HepG2 (cell line): ENCODE measurements around the gene MXRA7. TPM values are rescaled to one million over a fixed set of nuclear protein-coding genes. Genes with fewer than 3 reads are reported as not detected.
A peak's percentile ranks its signal among the peaks of the same experiment; 100 is the strongest.

Source experiments
- ATF7 ChIP-seq, 2 experiments: fragments of 450-650 bp in 1 of 2; sonication (generic) in 1 of 2; formaldehyde crosslinking in 1 of 2; IDR thresholded peaks; 2 replicates each; pipeline versions ENCODE4 v1.4.0 to v1.6.1; 2016 to 2020; ENCODE audit warnings: antibody characterized with exemption in 1 of 2, mild to moderate bottlenecking in 1 of 2, missing genetic modification reagents in 1 of 2
- ATM ChIP-seq: fragments of 450-650 bp; IDR thresholded peaks from 2 replicates; pipeline ENCODE4 v1.7.1; 2017; ENCODE audit warnings: mild to moderate bottlenecking, borderline replicate concordance
- CREBL2 ChIP-seq: sonication (generic); formaldehyde crosslinking; IDR thresholded peaks from 2 replicates; pipeline ENCODE4 v1.8.1; 2023; ENCODE audit warnings: missing genetic modification reagents, mild to moderate bottlenecking, borderline replicate concordance
- ETV6 ChIP-seq: sonication (generic); formaldehyde crosslinking; conservative IDR thresholded peaks from 2 replicates; pipeline ENCODE4 v1.4.0; 2020; ENCODE audit warnings: missing genetic modification reagents
- FOXP1 ChIP-seq, 2 experiments: fragments of 450-650 bp in 1 of 2; IDR thresholded peaks; 2 replicates each; pipeline ENCODE4 v1.6.1; 2017 to 2018; ENCODE audit warnings: antibody characterized with exemption in 1 of 2
- GPBP1L1 ChIP-seq: sonication (generic); formaldehyde crosslinking; IDR thresholded peaks from 2 replicates; pipeline ENCODE4 v1.5.0; 2020; ENCODE audit warnings: mild to moderate bottlenecking, missing genetic modification reagents
- GTF2F1 ChIP-seq: fragments of 150-350 bp; IDR thresholded peaks from 2 replicates; pipeline ENCODE4 v1.6.1; 2014; ENCODE audit warnings: low read length
- NCOA2 ChIP-seq: sonication (generic); formaldehyde crosslinking; IDR thresholded peaks from 2 replicates; pipeline ENCODE4 v1.8.0; 2022; ENCODE audit warnings: inconsistent platforms
- NR2F1 ChIP-seq, 2 experiments: fragments of 450-650 bp in 1 of 2; formaldehyde crosslinking in 1 of 2; IDR thresholded peaks; 2 replicates each; pipeline versions ENCODE4 v1.5.0 to v1.6.1; 2016 to 2020; ENCODE audit warnings: mild to moderate bottlenecking in 1 of 2, missing compliant biosample characterization in 1 of 2, missing genetic modification reagents in 1 of 2, moderate library complexity in 1 of 2
- NRL ChIP-seq: sonication (generic); formaldehyde crosslinking; IDR thresholded peaks from 2 replicates; pipeline ENCODE4 v1.5.0; 2020; ENCODE audit warnings: missing genetic modification reagents, mild to moderate bottlenecking, moderate library complexity, borderline replicate concordance
- PHB2 ChIP-seq: fragments of 450-650 bp; IDR thresholded peaks from 2 replicates; pipeline ENCODE4 v1.6.1; 2018; ENCODE audit not compliant: partially characterized antibody
- PLRG1 ChIP-seq: fragments of 450-650 bp; conservative IDR thresholded peaks from 2 replicates; pipeline ENCODE4 v1.6.1; 2016
- SAP130 ChIP-seq: IDR thresholded peaks from 2 replicates; pipeline ENCODE4 v1.6.1; 2016; ENCODE audit warnings: low read depth
- SIN3B ChIP-seq: fragments of 150-350 bp; IDR thresholded peaks from 2 replicates; pipeline ENCODE4 v1.6.1; 2014; ENCODE audit warnings: low read length
- TEAD3 ChIP-seq: optimal IDR thresholded peaks from 2 replicates; pipeline ENCODE3; 2016; ENCODE audit warnings: borderline replicate concordance
- ZBTB33 ChIP-seq: sonication (generic); formaldehyde crosslinking; IDR thresholded peaks from 2 replicates; pipeline ENCODE4 v1.4.0; 2020; ENCODE audit warnings: missing genetic modification reagents
- ZBTB37 ChIP-seq: sonication (generic); formaldehyde crosslinking; IDR thresholded peaks from 2 replicates; pipeline ENCODE4 v1.4.0; 2020; ENCODE audit warnings: mild to moderate bottlenecking, missing genetic modification reagents
- ZFP37 ChIP-seq: sonication (generic); formaldehyde crosslinking; IDR thresholded peaks from 2 replicates; pipeline ENCODE4 v1.4.0; 2020; ENCODE audit warnings: missing genetic modification reagents, borderline replicate concordance
- ZFP41 ChIP-seq: sonication (generic); formaldehyde crosslinking; IDR thresholded peaks from 2 replicates; pipeline ENCODE4 v1.4.0; 2020; ENCODE audit warnings: mild to moderate bottlenecking, missing genetic modification reagents, borderline replicate concordance
- ZNF18 ChIP-seq: sonication (generic); formaldehyde crosslinking; IDR thresholded peaks from 2 replicates; pipeline ENCODE4 v1.8.0; 2022; ENCODE audit warnings: mild to moderate bottlenecking, missing genetic modification reagents; ENCODE audit not compliant: insufficient replicate concordance
- ZNF253 ChIP-seq: sonication (generic); formaldehyde crosslinking; IDR thresholded peaks from 2 replicates; pipeline ENCODE4 v1.8.0; 2022; ENCODE audit warnings: mild to moderate bottlenecking, missing genetic modification reagents, borderline replicate concordance
- ZNF432 ChIP-seq: sonication (generic); formaldehyde crosslinking; IDR thresholded peaks from 2 replicates; pipeline ENCODE4 v1.5.0; 2020; ENCODE audit warnings: missing genetic modification reagents, mild to moderate bottlenecking, borderline replicate concordance
- ZNF44 ChIP-seq: sonication (generic); formaldehyde crosslinking; IDR thresholded peaks from 2 replicates; pipeline ENCODE4 v1.5.1; 2020; ENCODE audit warnings: mild to moderate bottlenecking, missing genetic modification reagents
- ZNF644 ChIP-seq: IDR thresholded peaks from 2 replicates; pipeline ENCODE4 v1.6.1; 2016; ENCODE audit warnings: low read depth
- ZNF878 ChIP-seq: sonication (generic); formaldehyde crosslinking; IDR thresholded peaks from 2 replicates; pipeline ENCODE4 v1.8.1; 2023; ENCODE audit warnings: mild to moderate bottlenecking, missing genetic modification reagents, moderate library complexity
- polyA plus RNA-seq, 8 experiments: library from polyadenylated mRNA; depleted of rRNA in 3 of 8; stranded (reverse) in 7 of 8; unstranded in 1 of 8; fragments of >200 nt; fragmentation: Illumina TruSeq in 4 of 8; extraction: Trizol in 4 of 8; gene quantifications; 2 replicates each; pipeline versions ENCODE4 v1.2.1 to v1.2.3, GENCODE V29; 2011 to 2016; ENCODE audit warnings: low read depth in 4 of 8, missing spikeins in 1 of 8, mixed read lengths in 1 of 8; ENCODE audit not compliant: insufficient read depth in 1 of 8
- total RNA-seq, 5 experiments: library from RNA; depleted of rRNA; stranded (reverse); fragments of >200 nt; fragmentation: Illumina TruSeq; extraction: Trizol; gene quantifications; 2 replicates each; pipeline ENCODE4 v1.2.3, GENCODE V29; 2016; ENCODE audit warnings: low read depth in 1 of 5

The MXRA7 gene
- total and polyA plus RNA-seq, 2 of the 13 experiments (the other 11 are each of a cell fraction or from before 2014, with no cell fraction given) = 44.8 to 112 TPM

- no peak for TF ChIP-seq FOXP1 (IDR thresholded peaks at IDR 0.05)
- peak; percentile 35; the same call in 1 of the 2 replicates for TF ChIP-seq FOXP1 (CRISPR knock-in tag; IDR thresholded peaks at IDR 0.05)
- no peak for TF ChIP-seq ATM
- TF ChIP-seq SAP130 (CRISPR knock-in tag) = peak; percentile 83
- TF ChIP-seq ZNF253 (CRISPR knock-in tag) = no peak
- TF ChIP-seq GTF2F1 = no peak
- no peak for TF ChIP-seq ZFP37 (CRISPR knock-in tag)
- no peak for TF ChIP-seq NR2F1 (CRISPR knock-in tag; IDR thresholded peaks at IDR 0.05)
- TF ChIP-seq ZFP41 (CRISPR knock-in tag) = no peak
- TF ChIP-seq NCOA2 = peak; percentile 66
- TF ChIP-seq PHB2 = no peak
- no peak for TF ChIP-seq ZNF878
- TF ChIP-seq ZNF432 = no peak
- TF ChIP-seq SIN3B = no peak
- no peak for TF ChIP-seq ZBTB37
- TF ChIP-seq PLRG1 = no peak
- peak; percentile 49 for TF ChIP-seq TEAD3 (CRISPR knock-in tag)
- no peak for TF ChIP-seq ZNF44 (CRISPR knock-in tag)
- peak; percentile 57; the same call in 1 of the 2 replicates for TF ChIP-seq CREBL2 (CRISPR knock-in tag)
- TF ChIP-seq NRL (CRISPR knock-in tag) = no peak
- TF ChIP-seq ATF7 (IDR thresholded peaks at IDR 0.05) = no peak
- no peak for TF ChIP-seq ATF7 (CRISPR knock-in tag; IDR thresholded peaks at IDR 0.05)
- no peak for TF ChIP-seq ZBTB33 (CRISPR knock-in tag)
- TF ChIP-seq ETV6 (CRISPR knock-in tag) = no peak
- TF ChIP-seq GPBP1L1 (CRISPR knock-in tag) = no peak
- 0 out of 2 replicates have a peak, but pooled peaks have one; percentile 28 for TF ChIP-seq ZNF644 (CRISPR knock-in tag)
- TF ChIP-seq ZNF18 (CRISPR knock-in tag) = peak; percentile 9
Observed at GRCh38 chr17:76672270-76672851, 38.4 kb downstream of the MXRA7 start (continued).
